ENCODE measurements around the gene UBASH3B.

UBASH3B gene

GRCh38 chr11:122732342-122733315, 77.1 kb downstream of the UBASH3B start:
- H3K4me1 ChIP-seq (ENCODE audit: control insufficient read depth, insufficient read depth, low read length), result no peaks in the 10 kb centered on the region
- H3K27ac ChIP-seq (ENCODE audit: low read length), result no peak overlapping the region
- no peak overlapping the region for H3K4me3 ChIP-seq (ENCODE audit: low read length in 2 of 2)
- no peaks in the 10 kb centered on the region for H3K9me3 ChIP-seq (ENCODE audit: control insufficient read depth in 2 of 2, low read length in 2 of 2)
- no peak overlapping the region for H3K9ac ChIP-seq (ENCODE audit: low read length in 2 of 2)
- no peaks in the 10 kb centered on the region for H3K36me3 ChIP-seq (ENCODE audit: control insufficient read depth in 2 of 2, insufficient read depth in 2 of 2, low read length in 2 of 2)
- peaks cover 0 to 2% of the 10 kb centered on the region in 2 donors for H3K27me3 ChIP-seq (ENCODE audit: control insufficient read depth in 1 of 2, insufficient read depth in 2 of 2, low read length in 2 of 2)

DNA sequence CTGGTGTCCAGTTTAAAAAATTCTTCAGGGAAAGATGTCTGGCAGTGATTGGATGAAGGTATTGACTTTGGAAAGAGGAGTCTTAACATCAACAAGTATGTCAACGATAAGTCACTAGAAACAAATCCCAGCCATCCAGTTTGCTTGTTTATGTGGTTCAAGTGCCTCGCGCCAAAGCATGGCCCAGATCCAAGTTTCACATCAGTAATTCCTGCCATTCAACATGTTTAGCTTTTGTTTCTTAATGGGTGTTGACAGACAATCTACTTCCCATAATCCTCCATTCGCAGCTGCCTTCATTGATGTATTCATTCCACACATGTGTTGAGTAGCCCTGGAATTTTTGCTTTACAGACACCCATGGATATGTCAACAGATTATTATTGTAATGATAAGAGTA, 77.8 kb downstream of the UBASH3B start:
- H3K27me3 ChIP-seq (ENCODE audit: control insufficient read depth in 1 of 2, insufficient read depth in 2 of 2, low read length in 2 of 2), result peaks cover 0 to 2% of the 10 kb centered on the region in 2 donors
- H3K9ac ChIP-seq (ENCODE audit: low read length in 2 of 2), result no peak overlapping the region
- H3K27ac ChIP-seq (ENCODE audit: low read length), result no peak overlapping the region
- H3K36me3 ChIP-seq (ENCODE audit: control insufficient read depth in 2 of 2, insufficient read depth in 2 of 2, low read length in 2 of 2), result no peaks in the 10 kb centered on the region
- H3K9me3 ChIP-seq (ENCODE audit: control insufficient read depth in 2 of 2, low read length in 2 of 2), result no peaks in the 10 kb centered on the region
- H3K4me1 ChIP-seq (ENCODE audit: control insufficient read depth, insufficient read depth, low read length), result no peaks in the 10 kb centered on the region
- no peak overlapping the region for H3K4me3 ChIP-seq (ENCODE audit: low read length in 2 of 2)

- H3K27ac ChIP-seq (ENCODE audit: low read length), result no peak overlapping the region
- no peak overlapping the region for H3K4me3 ChIP-seq (ENCODE audit: low read length in 2 of 2)
- peaks cover 0 to 2% of the 10 kb centered on the region in 2 donors for H3K27me3 ChIP-seq (ENCODE audit: control insufficient read depth in 1 of 2, insufficient read depth in 2 of 2, low read length in 2 of 2)
- H3K4me1 ChIP-seq (ENCODE audit: control insufficient read depth, insufficient read depth, low read length), result no peaks in the 10 kb centered on the region
- H3K9me3 ChIP-seq (ENCODE audit: control insufficient read depth in 2 of 2, low read length in 2 of 2), result no peaks in the 10 kb centered on the region
- H3K9ac ChIP-seq (ENCODE audit: low read length in 2 of 2), result no peak overlapping the region
- no peaks in the 10 kb centered on the region for H3K36me3 ChIP-seq (ENCODE audit: control insufficient read depth in 2 of 2, insufficient read depth in 2 of 2, low read length in 2 of 2)
Measured at GRCh38 chr11:122734848-122735496, 79.5 kb downstream of the UBASH3B start.

DNA sequence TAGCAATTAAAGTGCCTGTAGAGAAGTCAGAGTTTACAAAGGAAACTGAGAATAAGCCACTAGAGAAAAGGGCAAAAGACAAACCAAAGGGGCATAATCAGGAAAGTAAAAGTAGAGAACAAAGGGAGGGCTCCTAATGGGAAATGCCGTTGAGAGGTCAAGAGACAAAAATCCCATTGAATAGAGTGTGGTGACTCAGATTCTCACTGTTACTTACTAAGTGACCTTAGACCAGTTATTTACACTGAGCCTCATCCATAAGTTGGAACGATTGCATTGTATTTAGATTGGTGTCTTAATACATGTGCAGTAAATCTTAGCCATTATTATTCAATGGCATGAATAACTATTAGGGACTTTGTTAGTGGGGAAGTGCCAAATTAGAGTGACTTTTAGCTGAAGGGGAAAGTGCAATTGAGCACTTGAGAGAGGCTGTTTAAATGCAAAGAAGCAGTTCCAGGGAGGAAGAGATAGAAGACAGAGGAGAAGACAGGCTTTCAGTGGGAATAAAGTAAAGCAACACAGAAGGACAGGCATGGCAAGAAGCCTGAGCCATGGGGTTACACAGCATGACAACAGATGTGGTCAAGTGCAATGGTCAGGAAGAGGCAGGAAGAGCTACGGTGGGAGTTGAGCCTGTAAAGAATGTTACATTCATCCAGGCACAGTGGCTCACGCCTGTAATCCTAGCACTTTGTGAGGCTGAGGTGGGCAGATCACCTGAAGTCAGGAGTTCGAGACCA, 82.6 kb downstream of the UBASH3B start:
- H3K4me3 ChIP-seq (ENCODE audit: low read length in 2 of 2), result no peak overlapping the region
- no peaks in the 10 kb centered on the region for H3K9me3 ChIP-seq (ENCODE audit: control insufficient read depth in 2 of 2, low read length in 2 of 2)
- no peaks in the 10 kb centered on the region for H3K36me3 ChIP-seq (ENCODE audit: control insufficient read depth in 2 of 2, insufficient read depth in 2 of 2, low read length in 2 of 2)
- no peak overlapping the region for H3K27ac ChIP-seq (ENCODE audit: low read length)
- H3K4me1 ChIP-seq (ENCODE audit: control insufficient read depth, insufficient read depth, low read length), result peaks cover 2% of the 10 kb centered on the region
- H3K9ac ChIP-seq (ENCODE audit: low read length in 2 of 2), result no peak overlapping the region
- H3K27me3 ChIP-seq (ENCODE audit: control insufficient read depth in 1 of 2, insufficient read depth in 2 of 2, low read length in 2 of 2), result no peaks in the 10 kb centered on the region

DNA sequence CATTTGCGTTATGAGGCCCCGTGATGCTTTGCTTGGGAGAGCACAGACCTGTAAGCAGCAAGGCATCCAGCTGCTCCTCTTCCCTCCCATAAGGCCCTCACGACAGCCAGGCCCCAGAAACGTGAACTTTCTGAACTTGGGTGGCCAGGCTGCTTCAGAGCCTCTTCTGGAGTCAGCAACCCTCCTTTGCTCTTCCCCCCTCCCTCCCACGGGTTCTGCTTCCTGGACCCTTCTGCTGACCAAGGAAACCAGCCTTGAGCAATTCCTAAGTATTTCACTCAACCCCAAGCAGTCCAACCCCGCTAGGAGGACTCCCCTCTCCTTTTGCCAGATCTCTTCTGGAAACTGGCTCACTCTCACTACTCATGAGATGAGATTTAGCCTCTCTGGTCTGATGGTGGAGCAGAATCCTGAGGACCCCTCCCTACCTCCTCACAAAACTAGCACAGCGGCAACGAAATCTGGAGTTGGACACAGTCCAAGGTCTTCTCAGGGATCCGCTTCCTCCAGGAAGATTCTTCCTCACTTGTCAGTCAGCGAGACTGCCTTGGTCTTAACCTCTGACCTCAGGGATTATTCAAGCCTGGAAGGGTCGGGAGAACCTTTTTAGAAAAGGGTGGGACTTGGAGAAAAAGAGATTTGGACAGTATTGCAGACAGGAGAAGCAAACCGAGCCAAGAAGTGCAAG, 86.2 kb downstream of the UBASH3B start:
- Histone ChIP-seq H3K4me3 (ENCODE audit: low read length in 2 of 2) (peak overlapping the region in 1 of 2 donors; percentile 44), H3K36me3 (ENCODE audit: control insufficient read depth in 2 of 2, insufficient read depth in 2 of 2, low read length in 2 of 2) (no peaks in the 10 kb centered on the region), H3K27ac (ENCODE audit: low read length) (no peak overlapping the region), H3K4me1 (ENCODE audit: control insufficient read depth, insufficient read depth, low read length) (peaks cover 2% of the 10 kb centered on the region), H3K9ac (ENCODE audit: low read length in 2 of 2) (no peak overlapping the region), H3K9me3 (ENCODE audit: control insufficient read depth in 2 of 2, low read length in 2 of 2) (no peaks in the 10 kb centered on the region), H3K27me3 (ENCODE audit: control insufficient read depth in 1 of 2, insufficient read depth in 2 of 2, low read length in 2 of 2) (no peaks in the 10 kb centered on the region)

- Histone ChIP-seq H3K27ac (ENCODE audit: low read length) (no peak overlapping the region), H3K4me1 (ENCODE audit: control insufficient read depth, insufficient read depth, low read length) (peaks cover 2% of the 10 kb centered on the region)
Measured at GRCh38 chr11:122742301-122743018, 86.9 kb downstream of the UBASH3B start.

GRCh38 chr11:122743097-122743741, 87.7 kb downstream of the UBASH3B start:
- H3K9me3 ChIP-seq (ENCODE audit: control insufficient read depth in 2 of 2, low read length in 2 of 2), result no peaks in the 10 kb centered on the region
- H3K27me3 ChIP-seq (ENCODE audit: control insufficient read depth in 1 of 2, insufficient read depth in 2 of 2, low read length in 2 of 2), result no peaks in the 10 kb centered on the region
- peaks cover 2% of the 10 kb centered on the region for H3K4me1 ChIP-seq (ENCODE audit: control insufficient read depth, insufficient read depth, low read length)
- H3K36me3 ChIP-seq (ENCODE audit: control insufficient read depth in 2 of 2, insufficient read depth in 2 of 2, low read length in 2 of 2), result no peaks in the 10 kb centered on the region
- no peak overlapping the region for H3K27ac ChIP-seq (ENCODE audit: low read length)
- H3K9ac ChIP-seq (ENCODE audit: low read length in 2 of 2), result no peak overlapping the region
- no peak overlapping the region for H3K4me3 ChIP-seq (ENCODE audit: low read length in 2 of 2)

More at GRCh38 chr11:122742301-122743018, 86.9 kb downstream of the UBASH3B start:
- H3K9me3 ChIP-seq (ENCODE audit: control insufficient read depth in 2 of 2, low read length in 2 of 2), result no peaks in the 10 kb centered on the region
- H3K36me3 ChIP-seq (ENCODE audit: control insufficient read depth in 2 of 2, insufficient read depth in 2 of 2, low read length in 2 of 2), result no peaks in the 10 kb centered on the region
- H3K9ac ChIP-seq (ENCODE audit: low read length in 2 of 2), result no peak overlapping the region
- H3K4me3 ChIP-seq (ENCODE audit: low read length in 2 of 2), result no peak overlapping the region
- no peaks in the 10 kb centered on the region for H3K27me3 ChIP-seq (ENCODE audit: control insufficient read depth in 1 of 2, insufficient read depth in 2 of 2, low read length in 2 of 2)

GRCh38 chr11:122743949-122744348, 88.4 kb downstream of the UBASH3B start:
- no peak overlapping the region for H3K4me3 ChIP-seq (ENCODE audit: low read length in 2 of 2)
- H3K36me3 ChIP-seq (ENCODE audit: control insufficient read depth in 2 of 2, insufficient read depth in 2 of 2, low read length in 2 of 2), result no peaks in the 10 kb centered on the region
- no peak overlapping the region for H3K9ac ChIP-seq (ENCODE audit: low read length in 2 of 2)
- H3K27me3 ChIP-seq (ENCODE audit: control insufficient read depth in 1 of 2, insufficient read depth in 2 of 2, low read length in 2 of 2), result no peaks in the 10 kb centered on the region
- peaks cover 2% of the 10 kb centered on the region for H3K4me1 ChIP-seq (ENCODE audit: control insufficient read depth, insufficient read depth, low read length)
- no peak overlapping the region for H3K27ac ChIP-seq (ENCODE audit: low read length)
- no peaks in the 10 kb centered on the region for H3K9me3 ChIP-seq (ENCODE audit: control insufficient read depth in 2 of 2, low read length in 2 of 2)

GRCh38 chr11:122744357-122744756, 88.8 kb downstream of the UBASH3B start:
- Histone ChIP-seq H3K27me3 (ENCODE audit: control insufficient read depth in 1 of 2, insufficient read depth in 2 of 2, low read length in 2 of 2) (no peaks in the 10 kb centered on the region), H3K36me3 (ENCODE audit: control insufficient read depth in 2 of 2, insufficient read depth in 2 of 2, low read length in 2 of 2) (no peaks in the 10 kb centered on the region), H3K27ac (ENCODE audit: low read length) (no peak overlapping the region), H3K9me3 (ENCODE audit: control insufficient read depth in 2 of 2, low read length in 2 of 2) (no peaks in the 10 kb centered on the region), H3K9ac (ENCODE audit: low read length in 2 of 2) (no peak overlapping the region), H3K4me3 (ENCODE audit: low read length in 2 of 2) (no peak overlapping the region), H3K4me1 (ENCODE audit: control insufficient read depth, insufficient read depth, low read length) (peaks cover 2% of the 10 kb centered on the region)
